HepG2 (cell line): ENCODE measurements around the gene RNASE8. TPM values are rescaled to one million over a fixed set of nuclear protein-coding genes. Genes with fewer than 3 reads are reported as not detected.
A peak's percentile ranks its signal among the peaks of the same experiment; 100 is the strongest.

Experiments used
- CCAR2 ChIP-seq: fragments of 200-400 bp; formaldehyde crosslinking; optimal IDR thresholded peaks from 2 replicates; pipeline ENCODE3; 2018; ENCODE audit warnings: low read depth, mild to moderate bottlenecking, low read length, moderate library complexity
- GLMP ChIP-seq: sonication (generic); formaldehyde crosslinking; IDR thresholded peaks from 2 replicates; pipeline ENCODE4 v1.9.0; 2021; ENCODE audit warnings: missing genetic modification reagents, mild to moderate bottlenecking, borderline replicate concordance
- HNRNPL ChIP-seq: fragments of 200-400 bp; formaldehyde crosslinking; IDR thresholded peaks from 2 replicates; pipeline ENCODE4 v1.6.1; 2017; ENCODE audit warnings: mild to moderate bottlenecking, low read depth, low read length
- IRF9 ChIP-seq: sonication (generic); formaldehyde crosslinking; IDR thresholded peaks from 2 replicates; pipeline ENCODE4 v1.8.0; 2022; ENCODE audit warnings: missing genetic modification reagents, mild to moderate bottlenecking, borderline replicate concordance
- JARID2 ChIP-seq: sonication (generic); formaldehyde crosslinking; IDR thresholded peaks from 2 replicates; pipeline ENCODE4 v1.8.1; 2023; ENCODE audit warnings: missing genetic modification reagents, inconsistent platforms; ENCODE audit not compliant: insufficient replicate concordance
- MZF1 ChIP-seq: sonication (generic); formaldehyde crosslinking; IDR thresholded peaks from 2 replicates; pipeline ENCODE4 v1.8.1; 2023; ENCODE audit warnings: mild to moderate bottlenecking, missing genetic modification reagents, borderline replicate concordance
- PCBP2 ChIP-seq: fragments of 200-400 bp; formaldehyde crosslinking; optimal IDR thresholded peaks from 2 replicates; pipeline ENCODE3; 2018; ENCODE audit warnings: low read length, low read depth; ENCODE audit not compliant: poor library complexity, severe bottlenecking
- POGZ ChIP-seq: sonication (generic); formaldehyde crosslinking; IDR thresholded peaks from 2 replicates; pipeline ENCODE4 v1.4.0; 2020; ENCODE audit warnings: mild to moderate bottlenecking, missing genetic modification reagents
- RFX3 ChIP-seq: IDR thresholded peaks from 2 replicates; pipeline ENCODE4 v1.6.1; 2016; ENCODE audit warnings: missing biosample characterization, missing genetic modification reagents
- SRY ChIP-seq: sonication (generic); formaldehyde crosslinking; IDR thresholded peaks from 2 replicates; pipeline ENCODE4 v1.8.0; 2022; ENCODE audit warnings: mild to moderate bottlenecking, missing genetic modification reagents
- TMF1 ChIP-seq: sonication (generic); formaldehyde crosslinking; IDR thresholded peaks from 2 replicates; pipeline ENCODE4 v1.8.1; 2022; ENCODE audit warnings: low read depth, missing genetic modification reagents
- ZFP1 ChIP-seq: IDR thresholded peaks from 2 replicates; pipeline ENCODE4 v1.6.1; 2016
- ZNF180 ChIP-seq: sonication (generic); formaldehyde crosslinking; IDR thresholded peaks from 2 replicates; pipeline ENCODE4 v1.4.0; 2020; ENCODE audit warnings: low read depth, missing genetic modification reagents, borderline replicate concordance
- ZNF737 ChIP-seq: sonication (generic); formaldehyde crosslinking; IDR thresholded peaks from 2 replicates; pipeline ENCODE4 v1.5.0; 2020; ENCODE audit warnings: missing genetic modification reagents, mild to moderate bottlenecking, borderline replicate concordance
- ZNF773 ChIP-seq: sonication (generic); formaldehyde crosslinking; IDR thresholded peaks from 2 replicates; pipeline ENCODE4 v1.4.0; 2020; ENCODE audit warnings: missing genetic modification reagents, borderline replicate concordance
- ZNF781 ChIP-seq: sonication (generic); formaldehyde crosslinking; IDR thresholded peaks from 2 replicates; pipeline ENCODE4 v1.5.1; 2020; ENCODE audit warnings: borderline replicate concordance, mild to moderate bottlenecking, missing genetic modification reagents; ENCODE audit errors: not compliant biosample characterization
- ZNF891 ChIP-seq: sonication (generic); formaldehyde crosslinking; IDR thresholded peaks from 2 replicates; pipeline ENCODE4 v1.5.0; 2020; ENCODE audit warnings: mild to moderate bottlenecking, missing genetic modification reagents
- polyA plus RNA-seq, 8 experiments: library from polyadenylated mRNA; depleted of rRNA in 3 of 8; stranded (reverse) in 7 of 8; unstranded in 1 of 8; fragments of >200 nt; fragmentation: Illumina TruSeq in 4 of 8; extraction: Trizol in 4 of 8; gene quantifications; 2 replicates each; pipeline versions ENCODE4 v1.2.1 to v1.2.3, GENCODE V29; 2011 to 2016; ENCODE audit warnings: low read depth in 4 of 8, missing spikeins in 1 of 8, mixed read lengths in 1 of 8; ENCODE audit not compliant: insufficient read depth in 1 of 8
- total RNA-seq, 5 experiments: library from RNA; depleted of rRNA; stranded (reverse); fragments of >200 nt; fragmentation: Illumina TruSeq; extraction: Trizol; gene quantifications; 2 replicates each; pipeline ENCODE4 v1.2.3, GENCODE V29; 2016; ENCODE audit warnings: low read depth in 1 of 5
- TF ChIP-seq, protein P1 (sequence below): sonication (generic); formaldehyde crosslinking; IDR thresholded peaks from 2 replicates; pipeline ENCODE4 v1.4.0; 2020; ENCODE audit warnings: mild to moderate bottlenecking, missing genetic modification reagents
- TF ChIP-seq, protein P2 (sequence below), 2 experiments: IDR thresholded peaks; 2 replicates each; pipeline ENCODE4 v1.6.1; 2011 to 2012; ENCODE audit warnings: low read length in 2 of 2, borderline replicate concordance in 1 of 2, low read depth in 1 of 2, mild to moderate bottlenecking in 1 of 2, moderate library complexity in 1 of 2
- TF ChIP-seq, protein P3 (sequence below): sonication (generic); formaldehyde crosslinking; IDR thresholded peaks from 2 replicates; pipeline ENCODE4 v1.8.0; 2022; ENCODE audit warnings: mild to moderate bottlenecking, missing genetic modification reagents; ENCODE audit not compliant: insufficient replicate concordance

RNASE8 gene
- total and polyA plus RNA-seq, 2 of the 13 experiments (the other 11 are each of a cell fraction or from before 2014, with no cell fraction given) = not detected

- TF ChIP-seq IRF9 = 0 out of 2 replicates have a peak, but pooled peaks have one; percentile 33
- no peak for TF ChIP-seq ZNF737 (CRISPR knock-in tag)
- no peak for TF ChIP-seq ZNF891 (CRISPR knock-in tag)
- no peak for TF ChIP-seq TMF1 (CRISPR knock-in tag)
- no peak for TF ChIP-seq SRY (CRISPR knock-in tag)
- TF ChIP-seq JARID2 (CRISPR knock-in tag) = no peak
- TF ChIP-seq ZNF180 (CRISPR knock-in tag) = no peak
- TF ChIP-seq GLMP = no peak
- TF ChIP-seq ZNF781 (CRISPR knock-in tag) = peak; percentile 86
- TF ChIP-seq, protein P1, sequence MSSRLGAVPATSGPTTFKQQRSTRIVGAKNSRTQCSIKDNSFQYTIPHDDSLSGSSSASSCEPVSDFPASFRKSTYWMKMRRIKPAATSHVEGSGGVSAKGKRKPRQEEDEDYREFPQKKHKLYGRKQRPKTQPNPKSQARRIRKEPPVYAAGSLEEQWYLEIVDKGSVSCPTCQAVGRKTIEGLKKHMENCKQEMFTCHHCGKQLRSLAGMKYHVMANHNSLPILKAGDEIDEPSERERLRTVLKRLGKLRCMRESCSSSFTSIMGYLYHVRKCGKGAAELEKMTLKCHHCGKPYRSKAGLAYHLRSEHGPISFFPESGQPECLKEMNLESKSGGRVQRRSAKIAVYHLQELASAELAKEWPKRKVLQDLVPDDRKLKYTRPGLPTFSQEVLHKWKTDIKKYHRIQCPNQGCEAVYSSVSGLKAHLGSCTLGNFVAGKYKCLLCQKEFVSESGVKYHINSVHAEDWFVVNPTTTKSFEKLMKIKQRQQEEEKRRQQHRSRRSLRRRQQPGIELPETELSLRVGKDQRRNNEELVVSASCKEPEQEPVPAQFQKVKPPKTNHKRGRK (CRISPR knock-in tag) = no peak
- TF ChIP-seq, protein P2, sequence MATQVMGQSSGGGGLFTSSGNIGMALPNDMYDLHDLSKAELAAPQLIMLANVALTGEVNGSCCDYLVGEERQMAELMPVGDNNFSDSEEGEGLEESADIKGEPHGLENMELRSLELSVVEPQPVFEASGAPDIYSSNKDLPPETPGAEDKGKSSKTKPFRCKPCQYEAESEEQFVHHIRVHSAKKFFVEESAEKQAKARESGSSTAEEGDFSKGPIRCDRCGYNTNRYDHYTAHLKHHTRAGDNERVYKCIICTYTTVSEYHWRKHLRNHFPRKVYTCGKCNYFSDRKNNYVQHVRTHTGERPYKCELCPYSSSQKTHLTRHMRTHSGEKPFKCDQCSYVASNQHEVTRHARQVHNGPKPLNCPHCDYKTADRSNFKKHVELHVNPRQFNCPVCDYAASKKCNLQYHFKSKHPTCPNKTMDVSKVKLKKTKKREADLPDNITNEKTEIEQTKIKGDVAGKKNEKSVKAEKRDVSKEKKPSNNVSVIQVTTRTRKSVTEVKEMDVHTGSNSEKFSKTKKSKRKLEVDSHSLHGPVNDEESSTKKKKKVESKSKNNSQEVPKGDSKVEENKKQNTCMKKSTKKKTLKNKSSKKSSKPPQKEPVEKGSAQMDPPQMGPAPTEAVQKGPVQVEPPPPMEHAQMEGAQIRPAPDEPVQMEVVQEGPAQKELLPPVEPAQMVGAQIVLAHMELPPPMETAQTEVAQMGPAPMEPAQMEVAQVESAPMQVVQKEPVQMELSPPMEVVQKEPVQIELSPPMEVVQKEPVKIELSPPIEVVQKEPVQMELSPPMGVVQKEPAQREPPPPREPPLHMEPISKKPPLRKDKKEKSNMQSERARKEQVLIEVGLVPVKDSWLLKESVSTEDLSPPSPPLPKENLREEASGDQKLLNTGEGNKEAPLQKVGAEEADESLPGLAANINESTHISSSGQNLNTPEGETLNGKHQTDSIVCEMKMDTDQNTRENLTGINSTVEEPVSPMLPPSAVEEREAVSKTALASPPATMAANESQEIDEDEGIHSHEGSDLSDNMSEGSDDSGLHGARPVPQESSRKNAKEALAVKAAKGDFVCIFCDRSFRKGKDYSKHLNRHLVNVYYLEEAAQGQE (IDR thresholded peaks at IDR 0.05; ENCODE audit: borderline replicate concordance in 1 of 2, low read depth in 1 of 2, low read length in 2 of 2) = peak in 1 of 2 experiments; percentile 76; a peak in 1 of 4 replicates
- TF ChIP-seq PCBP2 = no peak
- no peak for TF ChIP-seq RFX3
- TF ChIP-seq ZFP1 = peak; percentile 96
- TF ChIP-seq, protein P3, sequence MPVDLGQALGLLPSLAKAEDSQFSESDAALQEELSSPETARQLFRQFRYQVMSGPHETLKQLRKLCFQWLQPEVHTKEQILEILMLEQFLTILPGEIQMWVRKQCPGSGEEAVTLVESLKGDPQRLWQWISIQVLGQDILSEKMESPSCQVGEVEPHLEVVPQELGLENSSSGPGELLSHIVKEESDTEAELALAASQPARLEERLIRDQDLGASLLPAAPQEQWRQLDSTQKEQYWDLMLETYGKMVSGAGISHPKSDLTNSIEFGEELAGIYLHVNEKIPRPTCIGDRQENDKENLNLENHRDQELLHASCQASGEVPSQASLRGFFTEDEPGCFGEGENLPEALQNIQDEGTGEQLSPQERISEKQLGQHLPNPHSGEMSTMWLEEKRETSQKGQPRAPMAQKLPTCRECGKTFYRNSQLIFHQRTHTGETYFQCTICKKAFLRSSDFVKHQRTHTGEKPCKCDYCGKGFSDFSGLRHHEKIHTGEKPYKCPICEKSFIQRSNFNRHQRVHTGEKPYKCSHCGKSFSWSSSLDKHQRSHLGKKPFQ (CRISPR knock-in tag) = peak; percentile 95
- no peak for TF ChIP-seq MZF1 (CRISPR knock-in tag)
- TF ChIP-seq POGZ (CRISPR knock-in tag) = peak; percentile 56
- TF ChIP-seq CCAR2 = no peak
- TF ChIP-seq HNRNPL = 0 out of 2 replicates have a peak, but pooled peaks have one; percentile 60
- TF ChIP-seq ZNF773 (CRISPR knock-in tag) = no peak
Observed at GRCh38 chr14:21054123-21054767, 3.4 kb upstream of the RNASE8 start (continued).
